HFFc6 (cell line): ENCODE measurements around the gene MARCHF11. TPM values are rescaled to one million over a fixed set of nuclear protein-coding genes. Genes with fewer than 3 reads are reported as not detected.

ENCODE experiments used
- DNase-seq: peaks from one replicate; pipeline ENCODE4 v3.0.0-alpha.2; 2018
- H3K27ac Mint-ChIP-seq: 2 replicates; pipeline ENCODE4 v1.8.0; 2020; ENCODE audit warnings: mild to moderate bottlenecking, mixed read lengths
- H3K27me3 Mint-ChIP-seq: 2 replicates; pipeline ENCODE4 v1.8.0; 2021; ENCODE audit warnings: mild to moderate bottlenecking, moderate library complexity, mixed read lengths; ENCODE audit not compliant: insufficient read depth
- H3K36me3 Mint-ChIP-seq: 2 replicates; pipeline ENCODE4 v1.8.0; 2021; ENCODE audit warnings: low read depth, mixed read lengths
- H3K4me1 Mint-ChIP-seq: 2 replicates; pipeline ENCODE4 v1.8.0; 2020; ENCODE audit warnings: low read depth, mixed read lengths
- H3K4me3 Mint-ChIP-seq: 2 replicates; pipeline ENCODE4 v1.8.0; 2020; ENCODE audit warnings: mild to moderate bottlenecking, moderate library complexity, mixed read lengths
- H3K9me3 Mint-ChIP-seq: 2 replicates; pipeline ENCODE4 v1.8.0; 2020; ENCODE audit warnings: mild to moderate bottlenecking, mixed read lengths
- total RNA-seq, 6 experiments: library from RNA; stranded (reverse); fragmentation: NEBNext Ultra II Directional; extraction: Animal tissue kit (Norgen Biotek cat#: 25700); gene quantifications; 2 replicates in 1 of 6; 3 replicates in 5 of 6; pipeline ENCODE4 v1.2.3, GENCODE V29; 2021
- TF ChIP-seq, protein P1 (sequence below): fragments of 200-600 bp; sonication (generic); IDR thresholded peaks from 2 replicates; pipeline ENCODE4 v1.5.0; 2021; ENCODE audit warnings: antibody characterized with exemption, mild to moderate bottlenecking

Gene MARCHF11
- total RNA-seq, 6 experiments from 2014 or later, result not detected

DNA sequence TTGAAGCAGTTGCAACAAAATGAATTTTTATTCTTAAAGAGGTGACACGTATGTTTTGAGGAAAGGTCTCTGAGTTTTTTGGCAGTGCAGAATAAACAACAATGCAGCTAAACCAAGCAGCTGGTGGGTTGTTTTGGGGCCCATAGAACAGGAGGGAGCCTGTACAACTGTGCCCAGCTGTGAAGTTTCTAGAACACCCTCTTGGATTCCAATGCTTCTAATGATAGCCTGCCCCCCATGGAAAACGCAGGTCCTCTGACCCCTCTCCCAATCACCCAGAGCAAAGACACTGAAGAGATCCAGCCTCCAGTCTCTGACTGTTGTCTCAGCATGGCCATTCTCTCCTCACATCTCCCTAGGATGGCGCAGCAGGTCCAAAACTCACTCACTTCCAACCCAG is 150.9 kb downstream of the MARCHF11 start:
- Mint-ChIP-seq H3K4me3 (no peak overlapping the region), H3K36me3 (no peaks in the 10 kb centered on the region), H3K27me3 (no peaks in the 10 kb centered on the region), H3K4me1 (no peaks in the 10 kb centered on the region), H3K9me3 (no peaks in the 10 kb centered on the region), H3K27ac (no peak overlapping the region)
- DNase-seq, result no peak
- TF ChIP-seq, protein P1, sequence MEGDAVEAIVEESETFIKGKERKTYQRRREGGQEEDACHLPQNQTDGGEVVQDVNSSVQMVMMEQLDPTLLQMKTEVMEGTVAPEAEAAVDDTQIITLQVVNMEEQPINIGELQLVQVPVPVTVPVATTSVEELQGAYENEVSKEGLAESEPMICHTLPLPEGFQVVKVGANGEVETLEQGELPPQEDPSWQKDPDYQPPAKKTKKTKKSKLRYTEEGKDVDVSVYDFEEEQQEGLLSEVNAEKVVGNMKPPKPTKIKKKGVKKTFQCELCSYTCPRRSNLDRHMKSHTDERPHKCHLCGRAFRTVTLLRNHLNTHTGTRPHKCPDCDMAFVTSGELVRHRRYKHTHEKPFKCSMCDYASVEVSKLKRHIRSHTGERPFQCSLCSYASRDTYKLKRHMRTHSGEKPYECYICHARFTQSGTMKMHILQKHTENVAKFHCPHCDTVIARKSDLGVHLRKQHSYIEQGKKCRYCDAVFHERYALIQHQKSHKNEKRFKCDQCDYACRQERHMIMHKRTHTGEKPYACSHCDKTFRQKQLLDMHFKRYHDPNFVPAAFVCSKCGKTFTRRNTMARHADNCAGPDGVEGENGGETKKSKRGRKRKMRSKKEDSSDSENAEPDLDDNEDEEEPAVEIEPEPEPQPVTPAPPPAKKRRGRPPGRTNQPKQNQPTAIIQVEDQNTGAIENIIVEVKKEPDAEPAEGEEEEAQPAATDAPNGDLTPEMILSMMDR, result no peak

DNA sequence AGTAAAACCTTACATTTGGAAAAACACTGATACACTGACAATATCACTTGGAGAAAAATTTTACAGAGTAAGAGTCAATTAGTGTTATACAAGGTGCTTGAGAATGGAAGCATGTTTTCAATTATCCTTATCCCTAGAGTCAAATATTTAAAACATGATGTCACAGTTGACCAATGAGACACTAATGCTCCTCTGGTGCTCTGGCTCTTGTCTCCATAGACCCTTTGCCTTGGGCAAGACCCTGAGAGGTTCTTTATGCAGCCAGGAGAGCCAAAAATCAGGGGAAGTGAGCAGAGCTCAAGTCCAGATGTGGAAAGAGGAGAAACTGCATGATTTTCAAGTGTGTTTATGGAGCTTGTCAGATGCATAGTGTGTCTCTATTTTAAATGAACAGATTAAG is 153.9 kb downstream of the MARCHF11 start:
- TF ChIP-seq, protein P1, result no peak
- no peak for DNase-seq
- no peak overlapping the region for H3K27ac Mint-ChIP-seq
- no peaks in the 10 kb centered on the region for H3K36me3 Mint-ChIP-seq
- no peaks in the 10 kb centered on the region for H3K9me3 Mint-ChIP-seq
- no peaks in the 10 kb centered on the region for H3K4me1 Mint-ChIP-seq
- H3K4me3 Mint-ChIP-seq, result no peak overlapping the region
- peaks cover 3% of the 10 kb centered on the region for H3K27me3 Mint-ChIP-seq

DNA sequence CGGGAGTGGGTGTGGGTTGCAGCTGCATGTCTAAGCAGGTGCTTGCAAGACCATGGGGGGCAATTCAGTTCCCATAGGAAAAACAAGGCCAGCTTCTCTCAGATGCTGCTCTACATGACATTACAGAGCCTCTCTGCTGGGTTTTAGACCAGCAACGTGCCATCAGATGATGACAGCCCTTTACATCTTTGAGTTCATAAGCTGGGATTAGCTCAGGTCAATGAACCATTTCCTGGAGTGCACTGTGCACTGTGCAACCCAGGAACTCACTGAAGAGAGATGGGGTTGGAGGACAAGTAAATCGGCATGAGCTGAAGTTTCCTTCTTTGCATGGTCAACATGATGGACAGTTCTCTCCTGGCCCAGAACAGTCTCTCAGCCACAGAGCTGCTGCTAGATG is 160.6 kb downstream of the MARCHF11 start:
- no peak for DNase-seq
- H3K4me1 Mint-ChIP-seq, result no peaks in the 10 kb centered on the region
- no peak overlapping the region for H3K4me3 Mint-ChIP-seq
- peaks cover 5% of the 10 kb centered on the region for H3K27me3 Mint-ChIP-seq
- H3K9me3 Mint-ChIP-seq, result no peaks in the 10 kb centered on the region
- no peaks in the 10 kb centered on the region for H3K36me3 Mint-ChIP-seq
- TF ChIP-seq, protein P1, result no peak
- no peak overlapping the region for H3K27ac Mint-ChIP-seq

DNA sequence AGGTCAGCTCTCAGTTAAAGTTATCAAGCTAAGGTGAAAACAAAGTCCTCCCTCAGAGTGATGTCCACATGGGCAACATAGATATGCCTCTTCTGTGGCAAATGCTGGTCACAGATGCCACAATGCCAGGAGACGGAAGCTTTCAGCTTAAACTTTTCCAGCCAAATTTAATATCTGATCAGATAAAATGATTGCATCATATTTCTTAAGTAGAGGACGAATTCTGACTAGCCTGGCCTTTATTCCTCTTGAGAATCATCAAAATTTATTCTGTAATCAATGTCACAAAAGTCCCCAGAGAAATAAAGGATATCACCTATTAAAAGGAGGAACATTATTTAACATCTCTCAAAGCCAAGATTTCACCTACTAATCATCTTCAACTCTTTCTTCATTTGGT is 161.9 kb downstream of the MARCHF11 start:
- H3K27ac Mint-ChIP-seq, result no peak overlapping the region
- no peak for DNase-seq
- no peaks in the 10 kb centered on the region for H3K4me1 Mint-ChIP-seq
- peaks cover 5% of the 10 kb centered on the region for H3K27me3 Mint-ChIP-seq
- TF ChIP-seq, protein P1, result no peak
- no peak overlapping the region for H3K4me3 Mint-ChIP-seq
- H3K36me3 Mint-ChIP-seq, result no peaks in the 10 kb centered on the region
- no peaks in the 10 kb centered on the region for H3K9me3 Mint-ChIP-seq
